Measurements from ENCODE around the gene ZNF69. TPM values are rescaled to one million over a fixed set of nuclear protein-coding genes. Genes with fewer than 3 reads are reported as not detected.
"Not testable (repeated sequence)": the region's sequence is repeated elsewhere in the genome, so short reads cannot be mapped to it uniquely, and the experiment has no call there.

ZNF69 gene
- total RNA-seq, 6 experiments from 2014 or later, result 6.1 to 10.0 (median 9.2) TPM

GRCh38 chr19:11905928-11906327, 18.3 kb downstream of the ZNF69 start:
- H3K27ac ChIP-seq, result no peak overlapping the region
- H3K9me3 ChIP-seq, result peaks cover 7 to 62% (median 35%) of the 10 kb centered on the region in 4 donors
- intact Hi-C loops (cut with DNase I), result no loop called here
- WGBS (ENCODE audit: insufficient coverage, low coverage, low lambda C conversion rate, missing lambda C conversion rate), result 88% methylated on average over 3 of the region's 3 CpGs
- TF ChIP-seq CTCF (IDR thresholded peaks at IDR 0.05) (no peak), POLR2A (IDR thresholded peaks at IDR 0.05) (no peak)
- peaks cover 6 to 29% (median 10%) of the 10 kb centered on the region in 4 donors for H3K36me3 ChIP-seq
- no peak for ATAC-seq
- no peak overlapping the region for H3K4me3 ChIP-seq
- H3K4me1 ChIP-seq, result no peaks in the 10 kb centered on the region
- DNase-seq, result no peak
- H3K27me3 ChIP-seq, result no peaks in the 10 kb centered on the region

GRCh38 chr19:11911937-11912336, 24.4 kb downstream of the ZNF69 start:
- H3K4me1 ChIP-seq; DNase-seq; H3K27ac ChIP-seq; intact Hi-C loops (cut with DNase I); H3K27me3 ChIP-seq; H3K4me3 ChIP-seq; H3K36me3 ChIP-seq; ATAC-seq: not testable (repeated sequence)
- 92% methylated on average over 1 of the region's 1 CpG for WGBS (ENCODE audit: insufficient coverage, low coverage, low lambda C conversion rate, missing lambda C conversion rate)
- H3K9me3 ChIP-seq, result peaks cover 2 to 43% (median 23%) of the 10 kb centered on the region in 4 donors

GRCh38 chr19:11914417-11915051, 27.0 kb downstream of the ZNF69 start:
- H3K27me3 ChIP-seq; H3K36me3 ChIP-seq; intact Hi-C loops (cut with DNase I); DNase-seq; ATAC-seq; H3K4me1 ChIP-seq; H3K27ac ChIP-seq; H3K4me3 ChIP-seq: not testable (repeated sequence)
- peaks cover 2 to 32% (median 21%) of the 10 kb centered on the region in 4 donors for H3K9me3 ChIP-seq
- WGBS (ENCODE audit: insufficient coverage, low coverage, low lambda C conversion rate, missing lambda C conversion rate), result 84% methylated on average over 2 of the region's 4 CpGs

GRCh38 chr19:11921852-11922495, 34.4 kb downstream of the ZNF69 start:
- Histone ChIP-seq H3K4me1 (peaks cover 0 to 12% (median 4%) of the 10 kb centered on the region in 4 donors), H3K9me3 (no peaks in the 10 kb centered on the region), H3K36me3 (no peaks in the 10 kb centered on the region), H3K4me3 (no peak overlapping the region), H3K27me3 (no peaks in the 10 kb centered on the region), H3K27ac (no peak overlapping the region)
- DNase-seq, result no peak
- no peak for ATAC-seq
- TF ChIP-seq POLR2A (IDR thresholded peaks at IDR 0.05) (no peak), CTCF (IDR thresholded peaks at IDR 0.05) (no peak)
- intact Hi-C loops (cut with DNase I), result loop anchor here in 1 of 2 donors (10.0 kb wide), 1 partner anchor 53 kb away; no protein-coding TSS in a partner anchor
- 23% methylated on average over 6 of the region's 6 CpGs for WGBS (ENCODE audit: insufficient coverage, low coverage, low lambda C conversion rate, missing lambda C conversion rate)

GRCh38 chr19:11924886-11925650, 37.5 kb downstream of the ZNF69 start, which contains the start of gene ZNF700:
TSS of gene ZNF700 (plus strand) at chr19:11925107. CDS start at chr19:11925211, 104 bp downstream.
- TF ChIP-seq CTCF (IDR thresholded peaks at IDR 0.05), result no peak
- TF ChIP-seq POLR2A (IDR thresholded peaks at IDR 0.05), result peak; percentile 90
- Histone ChIP-seq H3K27ac (peak within 1 kb of the TSS; percentile 90 to 95 (median 92)), H3K9me3 (no peaks in the 10 kb centered on the region), H3K4me3 (peak within 1 kb of the TSS; percentile 72 to 99 (median 98)), H3K27me3 (no peaks in the 10 kb centered on the region), H3K36me3 (no peaks in the 10 kb centered on the region), H3K4me1 (peaks cover 0 to 12% (median 4%) of the 10 kb centered on the region in 4 donors)
- ATAC-seq (peak; percentile 95 to 98 (median 96)), DNase-seq (peak; percentile 92 to 97 (median 95))
- intact Hi-C loops (cut with DNase I), result loop anchor here in 1 of 2 donors (10.0 kb wide), 1 partner anchor 50 kb away; no protein-coding TSS in a partner anchor
- WGBS (ENCODE audit: insufficient coverage, low coverage, low lambda C conversion rate, missing lambda C conversion rate), result 0% methylated on average over 15 of the region's 53 CpGs

GRCh38 chr19:11925651-11926187, 38.1 kb downstream of the ZNF69 start:
- Histone ChIP-seq H3K4me3 (peak overlapping the region; percentile 72 to 99 (median 98)), H3K4me1 (peaks cover 0 to 12% (median 4%) of the 10 kb centered on the region in 4 donors), H3K27ac (peak overlapping the region; percentile 90 to 95 (median 92))
- ATAC-seq, result peak in 1 of 4 donors; percentile 4
- not testable (repeated sequence) for H3K36me3 ChIP-seq, H3K9me3 ChIP-seq, H3K27me3 ChIP-seq, DNase-seq
- WGBS (ENCODE audit: insufficient coverage, low coverage, low lambda C conversion rate, missing lambda C conversion rate), result 3% methylated on average over 10 of the region's 10 CpGs
- intact Hi-C loops (cut with DNase I), result loop anchor here in 1 of 2 donors (10.0 kb wide), 1 partner anchor 49 kb away; no protein-coding TSS in a partner anchor
